Skeletal muscle cell (primary cell): ENCODE results near the gene PIEZO2.
"Not testable (repeated sequence)": the region's sequence is repeated elsewhere in the genome, so short reads cannot be mapped to it uniquely, and the experiment has no call there.

Experiments used
- DNase-seq: peaks from one replicate; pipeline ENCODE4 v3.0.0-alpha.2; 2010; ENCODE audit warnings: low read depth
- H3K4me3 ChIP-seq: 2 replicates; pipeline ENCODE4 v1.5.1; 2011; ENCODE audit warnings: low read depth, mild to moderate bottlenecking, control low read depth, low read length, moderate library complexity

The PIEZO2 gene

GRCh38 chr18:10642915-10643524 is 506.3 kb downstream of the PIEZO2 start:
- H3K4me3 ChIP-seq, DNase-seq: not testable (repeated sequence)

GRCh38 chr18:10638539-10638885 is 510.9 kb downstream of the PIEZO2 start:
- not testable (repeated sequence) for H3K4me3 ChIP-seq, DNase-seq

- not testable (repeated sequence) for DNase-seq, H3K4me3 ChIP-seq
Observed at GRCh38 chr18:10637858-10638538, 511.4 kb downstream of the PIEZO2 start.

- not testable (repeated sequence) for DNase-seq, H3K4me3 ChIP-seq
Observed at GRCh38 chr18:10629076-10629475, 520.3 kb downstream of the PIEZO2 start.

GRCh38 chr18:10626606-10627213 is 522.7 kb downstream of the PIEZO2 start:
- not testable (repeated sequence) for H3K4me3 ChIP-seq, DNase-seq

GRCh38 chr18:10623606-10624005 is 525.8 kb downstream of the PIEZO2 start:
- H3K4me3 ChIP-seq: not testable (repeated sequence)

GRCh38 chr18:10622982-10623381 is 526.4 kb downstream of the PIEZO2 start:
- not testable (repeated sequence) for H3K4me3 ChIP-seq, DNase-seq

More at GRCh38 chr18:10623606-10624005, 525.8 kb downstream of the PIEZO2 start:
- DNase-seq: not testable (repeated sequence)

- not testable (repeated sequence) for H3K4me3 ChIP-seq, DNase-seq
Observed at GRCh38 chr18:10620670-10621329, 528.6 kb downstream of the PIEZO2 start.
